ENCODE data around the gene EFNB1. TPM values are rescaled to one million over a fixed set of nuclear protein-coding genes. Genes with fewer than 3 reads are reported as not detected.

Gene EFNB1
- polyA plus RNA-seq, 3 donors: 4.7 to 6.6 (median 5.4) TPM

DNA sequence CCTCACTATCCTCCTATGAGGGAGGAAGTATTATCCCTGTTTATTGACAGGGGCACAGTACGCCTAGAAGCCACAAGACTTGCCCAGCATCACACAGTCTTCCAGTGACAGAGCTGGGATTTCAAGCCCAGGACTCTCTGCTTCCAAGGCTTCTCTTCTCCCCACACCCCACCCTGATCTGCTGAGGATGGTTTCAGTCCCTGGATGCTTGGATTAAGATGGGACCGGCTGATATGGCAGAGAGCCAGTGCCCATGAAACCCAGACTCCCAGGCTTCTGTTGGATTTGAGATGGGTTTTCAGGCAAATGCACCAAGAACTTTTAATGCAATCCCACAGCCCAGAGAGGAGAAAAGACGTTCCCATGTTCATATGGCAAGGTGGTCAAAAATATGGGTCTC, 23.2 kb downstream of the EFNB1 start:
- H3K4me2 ChIP-seq (replicated peaks; ENCODE audit: extremely low read depth, low read length, poor library complexity, severe bottlenecking): no peak overlapping the region
- H2AFZ ChIP-seq (ENCODE audit: insufficient read depth, low read depth, low read length, poor library complexity, severe bottlenecking): no peak overlapping the region
- no CpG with 5 or more reads among the region's 3 CpGs for WGBS (ENCODE audit: insufficient coverage)
- no peaks in the 10 kb centered on the region for H3K9me3 ChIP-seq (replicated peaks in 1 of 2; ENCODE audit: control insufficient read depth in 1 of 2, insufficient read depth in 1 of 2, low read length in 2 of 2)
- no peaks in the 10 kb centered on the region for H3K27me3 ChIP-seq (ENCODE audit: control insufficient read depth in 2 of 2, insufficient read depth in 2 of 2, low read length in 2 of 2)
- Mint-ChIP-seq H3K9me3 (no peaks in the 10 kb centered on the region), H3K4me3 (no peak overlapping the region), H3K27ac (no peak overlapping the region), H3K4me1 (peaks cover 2% of the 10 kb centered on the region), H3K36me3 (no peaks in the 10 kb centered on the region), H3K27me3 (ENCODE audit: low read depth in 3 of 3) (peaks cover 0 to 5% (median 4%) of the 10 kb centered on the region in 3 donors)
- H3K4me3 ChIP-seq (replicated peaks in 1 of 3; ENCODE audit: low read depth in 2 of 3, low read length in 3 of 3): no peak overlapping the region
- TF ChIP-seq, protein P1, sequence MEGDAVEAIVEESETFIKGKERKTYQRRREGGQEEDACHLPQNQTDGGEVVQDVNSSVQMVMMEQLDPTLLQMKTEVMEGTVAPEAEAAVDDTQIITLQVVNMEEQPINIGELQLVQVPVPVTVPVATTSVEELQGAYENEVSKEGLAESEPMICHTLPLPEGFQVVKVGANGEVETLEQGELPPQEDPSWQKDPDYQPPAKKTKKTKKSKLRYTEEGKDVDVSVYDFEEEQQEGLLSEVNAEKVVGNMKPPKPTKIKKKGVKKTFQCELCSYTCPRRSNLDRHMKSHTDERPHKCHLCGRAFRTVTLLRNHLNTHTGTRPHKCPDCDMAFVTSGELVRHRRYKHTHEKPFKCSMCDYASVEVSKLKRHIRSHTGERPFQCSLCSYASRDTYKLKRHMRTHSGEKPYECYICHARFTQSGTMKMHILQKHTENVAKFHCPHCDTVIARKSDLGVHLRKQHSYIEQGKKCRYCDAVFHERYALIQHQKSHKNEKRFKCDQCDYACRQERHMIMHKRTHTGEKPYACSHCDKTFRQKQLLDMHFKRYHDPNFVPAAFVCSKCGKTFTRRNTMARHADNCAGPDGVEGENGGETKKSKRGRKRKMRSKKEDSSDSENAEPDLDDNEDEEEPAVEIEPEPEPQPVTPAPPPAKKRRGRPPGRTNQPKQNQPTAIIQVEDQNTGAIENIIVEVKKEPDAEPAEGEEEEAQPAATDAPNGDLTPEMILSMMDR (IDR thresholded peaks at IDR 0.05): no peak
- intact Hi-C loops (cut with micrococcal nuclease): no loop called here
- H3K79me2 ChIP-seq (ENCODE audit: insufficient read depth, low read length): no peaks in the 10 kb centered on the region
- no peaks in the 10 kb centered on the region for H3K36me3 ChIP-seq (replicated peaks in 1 of 2; ENCODE audit: control insufficient read depth in 1 of 2, insufficient read depth in 2 of 2, low read length in 2 of 2)
- no peak for DNase-seq
- no peak overlapping the region for H3K9ac ChIP-seq (ENCODE audit: insufficient read depth, low read length, poor library complexity, severe bottlenecking)
- no peak overlapping the region for H3K27ac ChIP-seq (ENCODE audit: low read depth in 1 of 2, low read length in 2 of 2)
- no peaks in the 10 kb centered on the region for H4K20me1 ChIP-seq (ENCODE audit: insufficient read depth, low read length)
- no peaks in the 10 kb centered on the region for H3K4me1 ChIP-seq (ENCODE audit: control insufficient read depth in 1 of 2, insufficient read depth in 2 of 2, low read length in 2 of 2)

DNA sequence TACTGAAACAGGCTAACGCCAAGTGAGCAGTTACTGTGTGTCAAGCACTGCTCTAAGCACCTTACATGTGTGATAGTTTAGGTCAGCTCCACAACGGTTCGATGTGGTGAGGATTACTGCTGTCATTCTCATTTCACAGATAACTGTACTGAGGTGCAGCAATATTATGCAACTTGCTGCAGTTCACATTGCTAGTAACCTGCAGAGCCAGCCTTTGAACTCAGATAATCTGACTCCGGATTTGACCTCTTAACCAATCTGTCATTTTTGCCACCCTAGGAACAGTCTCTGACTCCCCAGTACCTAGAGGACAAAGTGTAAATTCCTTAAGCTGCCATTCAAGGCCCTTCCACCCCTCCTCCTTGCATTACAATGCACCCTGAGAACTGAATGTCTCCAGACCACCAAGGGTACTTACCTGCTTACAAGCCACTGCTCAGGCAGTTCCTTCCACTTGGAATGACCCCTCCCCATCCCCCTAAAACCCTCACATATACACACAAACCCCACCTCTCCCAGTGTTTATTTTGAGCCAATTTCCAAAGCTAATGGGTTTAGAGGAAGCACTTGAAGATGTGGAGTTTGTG, 24.9 kb downstream of the EFNB1 start:
- DNase-seq: no peak
- WGBS (ENCODE audit: insufficient coverage): 87% methylated on average over 3 of the region's 4 CpGs
- H3K27ac ChIP-seq (ENCODE audit: low read depth in 1 of 2, low read length in 2 of 2): no peak overlapping the region
- no peaks in the 10 kb centered on the region for H3K36me3 ChIP-seq (replicated peaks in 1 of 2; ENCODE audit: control insufficient read depth in 1 of 2, insufficient read depth in 2 of 2, low read length in 2 of 2)
- Mint-ChIP-seq H3K4me3 (no peak overlapping the region), H3K36me3 (no peaks in the 10 kb centered on the region), H3K27ac (no peak overlapping the region), H3K27me3 (ENCODE audit: low read depth in 3 of 3) (peaks cover 0 to 5% (median 1%) of the 10 kb centered on the region in 3 donors), H3K9me3 (no peaks in the 10 kb centered on the region), H3K4me1 (no peaks in the 10 kb centered on the region)
- no peaks in the 10 kb centered on the region for H3K9me3 ChIP-seq (replicated peaks in 1 of 2; ENCODE audit: control insufficient read depth in 1 of 2, insufficient read depth in 1 of 2, low read length in 2 of 2)
- no peaks in the 10 kb centered on the region for H3K4me1 ChIP-seq (ENCODE audit: control insufficient read depth in 1 of 2, insufficient read depth in 2 of 2, low read length in 2 of 2)
- no peak overlapping the region for H3K9ac ChIP-seq (ENCODE audit: insufficient read depth, low read length, poor library complexity, severe bottlenecking)
- TF ChIP-seq, protein P1 (IDR thresholded peaks at IDR 0.05): no peak
- no peaks in the 10 kb centered on the region for H4K20me1 ChIP-seq (ENCODE audit: insufficient read depth, low read length)
- no peak overlapping the region for H3K4me2 ChIP-seq (replicated peaks; ENCODE audit: extremely low read depth, low read length, poor library complexity, severe bottlenecking)
- H3K79me2 ChIP-seq (ENCODE audit: insufficient read depth, low read length): no peaks in the 10 kb centered on the region
- intact Hi-C loops (cut with micrococcal nuclease): no loop called here
- H3K4me3 ChIP-seq (replicated peaks in 1 of 3; ENCODE audit: low read depth in 2 of 3, low read length in 3 of 3): no peak overlapping the region
- no peak overlapping the region for H2AFZ ChIP-seq (ENCODE audit: insufficient read depth, low read depth, low read length, poor library complexity, severe bottlenecking)
- no peaks in the 10 kb centered on the region for H3K27me3 ChIP-seq (ENCODE audit: control insufficient read depth in 2 of 2, insufficient read depth in 2 of 2, low read length in 2 of 2)

All from CD14-positive monocyte (primary cell).